Motor neuron (in vitro differentiated cells): ENCODE measurements around the gene GDA. TPM values are rescaled to one million over a fixed set of nuclear protein-coding genes. Genes with fewer than 3 reads are reported as not detected.

Experiments
- ATAC-seq, 8 experiments: fragments of 200-7000 bp; cut with Tn5 transposase; replicated peaks in 6 of 8; 2 replicates each; pipeline ENCODE4 v1.8.0; 2021; ENCODE audit warnings: mild to moderate bottlenecking in 8 of 8, moderate library complexity in 8 of 8
- H3K27ac ChIP-seq, 2 donors: fragments of 250-450 bp; sonication (Bioruptor Pico); 2 replicates each; pipeline ENCODE4 v1.9.0; 2021; ENCODE audit warnings: antibody characterized with exemption in 2 of 2, mild to moderate bottlenecking in 2 of 2, moderate library complexity in 1 of 2
- H3K4me1 ChIP-seq, 2 donors: fragments of 250-450 bp; sonication (Bioruptor Pico); replicated peaks in 1 of 2; 2 replicates each; pipeline ENCODE4 v1.6.1; 2021; ENCODE audit warnings: antibody characterized with exemption in 2 of 2, mild to moderate bottlenecking in 2 of 2, moderate library complexity in 1 of 2
- H3K4me3 ChIP-seq, 5 donors: fragments of 250-450 bp; sonication (Bioruptor Pico); 2 replicates each; pipeline ENCODE4 v1.9.0; 2021; ENCODE audit warnings: antibody characterized with exemption in 5 of 5, mild to moderate bottlenecking in 5 of 5, moderate library complexity in 4 of 5
- WGBS, 10 experiments: fragments of 450-650 bp; shearing (Covaris generic); methylation state at CpG; one replicate each; pipeline ENCODE4 v1.0.0; 2022; 5-methylcytosine and 5-hydroxymethylcytosine counted together
- in situ Hi-C, 9 experiments: fragments of 400-800 bp; cut with MboI; loops; one replicate each; pipeline ENCODE4 v1.15.0; 2021; ENCODE audit warnings: low sequenced_read_pairs in 9 of 9, low pct_unique_long_range_greater_than_20kb in 2 of 9; ENCODE audit not compliant: unreplicated experiment in 9 of 9
- total RNA-seq, 8 experiments: library from RNA; unstranded; fragments of 300-600 nt; gene quantifications; 2 replicates each; pipeline versions ENCODE4 v1.2.3 to v1.2.4, GENCODE V29; 2022

The GDA gene
- total RNA-seq, 8 experiments from 2014 or later: 0.08 to 10.9 (median 0.14) TPM

GRCh38 chr9:72200452-72200851, 51.2 kb downstream of the GDA start:
- Histone ChIP-seq H3K27ac (no peak overlapping the region), H3K4me1 (no peaks in the 10 kb centered on the region), H3K4me3 (no peak overlapping the region)
- in situ Hi-C loops: loop anchor here in 1 of 9 experiments (5.0 kb wide), 1 partner anchor 72 kb away; no protein-coding TSS in a partner anchor
- no peak for ATAC-seq
- 52 to 90% (median 81%) methylated on average over 2 to 6 of the region's 6 CpGs; no CpG with 5 or more reads in 1 of the 10 experiments for WGBS, 10 experiments

GRCh38 chr9:72202009-72202408, 52.8 kb downstream of the GDA start:
- WGBS, 10 experiments: 20 to 100% (median 67%) methylated on average over 1 to 5 of the region's 5 CpGs
- in situ Hi-C loops: loop anchor here in 1 of 9 experiments (5.0 kb wide), 1 partner anchor 70 kb away; no protein-coding TSS in a partner anchor
- Histone ChIP-seq H3K4me1 (no peaks in the 10 kb centered on the region), H3K4me3 (no peak overlapping the region), H3K27ac (no peak overlapping the region)
- ATAC-seq: no peak

GRCh38 chr9:72203205-72203803, 54.1 kb downstream of the GDA start:
- H3K4me3 ChIP-seq: no peak overlapping the region
- H3K27ac ChIP-seq: no peak overlapping the region
- WGBS, 10 experiments: 0 to 100% (median 76%) methylated on average over 1 to 3 of the region's 3 CpGs; no CpG with 5 or more reads in 2 of the 10 experiments
- in situ Hi-C loops: loop anchor here in 1 of 9 experiments (5.0 kb wide), 1 partner anchor 69 kb away; no protein-coding TSS in a partner anchor
- peak in 5 of 8 experiments; percentile 37 to 98 (median 68) for ATAC-seq
- H3K4me1 ChIP-seq: no peaks in the 10 kb centered on the region

- H3K4me1 ChIP-seq: no peaks in the 10 kb centered on the region
- H3K27ac ChIP-seq: no peak overlapping the region
- WGBS, 10 experiments: 60 to 97% (median 90%) methylated on average over 1 to 7 of the region's 7 CpGs
- in situ Hi-C loops: loop anchor here in 1 of 9 experiments (5.0 kb wide), 1 partner anchor 68 kb away; no protein-coding TSS in a partner anchor
- no peak overlapping the region for H3K4me3 ChIP-seq
- no peak for ATAC-seq
These were observed 54.8 kb downstream of the GDA start for GRCh38 chr9:72204062-72204461.

GRCh38 chr9:72205513-72205912, 56.3 kb downstream of the GDA start:
- in situ Hi-C loops: no loop called here
- peak in 2 of 8 experiments; percentile 41 to 47 for ATAC-seq
- H3K27ac ChIP-seq: no peak overlapping the region
- H3K4me3 ChIP-seq: no peak overlapping the region
- H3K4me1 ChIP-seq: no peaks in the 10 kb centered on the region

- ATAC-seq: no peak
- H3K4me3 ChIP-seq: no peak overlapping the region
- in situ Hi-C loops: no loop called here
- H3K27ac ChIP-seq: no peak overlapping the region
- H3K4me1 ChIP-seq: no peaks in the 10 kb centered on the region
These were observed 58.0 kb downstream of the GDA start for GRCh38 chr9:72207278-72207677.

GRCh38 chr9:72210522-72210921, 61.3 kb downstream of the GDA start:
- no peak for ATAC-seq
- in situ Hi-C loops: no loop called here
- no peak overlapping the region for H3K27ac ChIP-seq
- H3K4me3 ChIP-seq: no peak overlapping the region
- 35 to 100% (median 82%) methylated on average over 3 to 6 of the region's 6 CpGs for WGBS, 10 experiments
- H3K4me1 ChIP-seq: no peaks in the 10 kb centered on the region

- Histone ChIP-seq H3K4me1 (no peaks in the 10 kb centered on the region), H3K27ac (no peak overlapping the region), H3K4me3 (no peak overlapping the region)
- ATAC-seq: no peak
- in situ Hi-C loops: no loop called here
- 17 to 80% (median 59%) methylated on average over 1 to 3 of the region's 3 CpGs; no CpG with 5 or more reads in 3 of the 10 experiments for WGBS, 10 experiments
These were observed 61.8 kb downstream of the GDA start for GRCh38 chr9:72211047-72211446.

GRCh38 chr9:72213906-72214305, 64.7 kb downstream of the GDA start:
- in situ Hi-C loops: no loop called here
- 20 to 100% (median 83%) methylated on average over 2 to 4 of the region's 4 CpGs; no CpG with 5 or more reads in 1 of the 10 experiments for WGBS, 10 experiments
- ATAC-seq: no peak
- Histone ChIP-seq H3K4me3 (no peak overlapping the region), H3K27ac (no peak overlapping the region), H3K4me1 (no peaks in the 10 kb centered on the region)

- H3K4me3 ChIP-seq: no peak overlapping the region
- no peak overlapping the region for H3K27ac ChIP-seq
- no peaks in the 10 kb centered on the region for H3K4me1 ChIP-seq
- WGBS, 10 experiments: 20 to 100% (median 84%) methylated on average over 1 to 3 of the region's 3 CpGs; no CpG with 5 or more reads in 2 of the 10 experiments
- in situ Hi-C loops: no loop called here
- ATAC-seq: no peak
These were observed 68.1 kb downstream of the GDA start for GRCh38 chr9:72217306-72217842.

GRCh38 chr9:72220589-72220988, 71.3 kb downstream of the GDA start:
- no peak for ATAC-seq
- in situ Hi-C loops: no loop called here
- Histone ChIP-seq H3K27ac (no peak overlapping the region), H3K4me3 (no peak overlapping the region), H3K4me1 (no peaks in the 10 kb centered on the region)
- 20 to 83% (median 80%) methylated on average over 1 of the region's 1 CpG; no CpG with 5 or more reads in 7 of the 10 experiments for WGBS, 10 experiments

- in situ Hi-C loops: no loop called here
- Histone ChIP-seq H3K4me1 (no peaks in the 10 kb centered on the region), H3K27ac (no peak overlapping the region), H3K4me3 (no peak overlapping the region)
- ATAC-seq: peak in 2 of 8 experiments; percentile 36 to 93
- 0 to 90% (median 45%) methylated on average over 1 to 2 of the region's 2 CpGs; no CpG with 5 or more reads in 3 of the 10 experiments for WGBS, 10 experiments
These were observed 77.0 kb downstream of the GDA start for GRCh38 chr9:72226146-72226812.

- Histone ChIP-seq H3K4me3 (no peak overlapping the region), H3K27ac (no peak overlapping the region), H3K4me1 (no peaks in the 10 kb centered on the region)
- WGBS, 10 experiments: 70 to 100% (median 97%) methylated on average over 1 to 3 of the region's 3 CpGs; no CpG with 5 or more reads in 2 of the 10 experiments
- in situ Hi-C loops: no loop called here
- ATAC-seq: no peak
These were observed 79.0 kb downstream of the GDA start for GRCh38 chr9:72228282-72228681.
